Brain microvascular endothelial cell (primary cell): ENCODE results near the gene PKM.
A peak's percentile ranks its signal among the peaks of the same experiment; 100 is the strongest.

Experiments
- DNase-seq: peaks from one replicate; pipeline ENCODE4 v3.0.0-alpha.2; 2020
- H3K27ac ChIP-seq: fragments of 250-450 bp; sonication (Bioruptor Pico); 2 replicates; pipeline ENCODE4 v1.5.1; 2020; ENCODE audit warnings: mild to moderate bottlenecking, moderate library complexity
- H3K27me3 ChIP-seq: fragments of 250-450 bp; sonication (Bioruptor Pico); replicated peaks from 2 replicates; pipeline ENCODE4 v1.5.1; 2020; ENCODE audit warnings: mild to moderate bottlenecking
- H3K36me3 ChIP-seq: fragments of 250-450 bp; sonication (Bioruptor Pico); replicated peaks from 2 replicates; pipeline ENCODE4 v1.5.1; 2020; ENCODE audit warnings: mild to moderate bottlenecking
- H3K4me3 ChIP-seq: 2 replicates; pipeline ENCODE4 v1.5.1; 2011; ENCODE audit warnings: low read depth, mild to moderate bottlenecking, control low read depth, low read length, moderate library complexity
- in situ Hi-C: cut with HindIII; loops from 2 replicates; pipeline ENCODE4 v1.10.0; 2017; ENCODE audit warnings: low sequenced_read_pairs, low pct_ligation_motif_present
- TF ChIP-seq, protein P1 (sequence below): IDR thresholded peaks from 2 replicates; pipeline ENCODE4 v1.5.1; 2011; ENCODE audit warnings: low read depth, mild to moderate bottlenecking, moderate library complexity, low read length, control low read depth, inconsistent platforms; ENCODE audit errors: missing control alignments

PKM gene

DNA sequence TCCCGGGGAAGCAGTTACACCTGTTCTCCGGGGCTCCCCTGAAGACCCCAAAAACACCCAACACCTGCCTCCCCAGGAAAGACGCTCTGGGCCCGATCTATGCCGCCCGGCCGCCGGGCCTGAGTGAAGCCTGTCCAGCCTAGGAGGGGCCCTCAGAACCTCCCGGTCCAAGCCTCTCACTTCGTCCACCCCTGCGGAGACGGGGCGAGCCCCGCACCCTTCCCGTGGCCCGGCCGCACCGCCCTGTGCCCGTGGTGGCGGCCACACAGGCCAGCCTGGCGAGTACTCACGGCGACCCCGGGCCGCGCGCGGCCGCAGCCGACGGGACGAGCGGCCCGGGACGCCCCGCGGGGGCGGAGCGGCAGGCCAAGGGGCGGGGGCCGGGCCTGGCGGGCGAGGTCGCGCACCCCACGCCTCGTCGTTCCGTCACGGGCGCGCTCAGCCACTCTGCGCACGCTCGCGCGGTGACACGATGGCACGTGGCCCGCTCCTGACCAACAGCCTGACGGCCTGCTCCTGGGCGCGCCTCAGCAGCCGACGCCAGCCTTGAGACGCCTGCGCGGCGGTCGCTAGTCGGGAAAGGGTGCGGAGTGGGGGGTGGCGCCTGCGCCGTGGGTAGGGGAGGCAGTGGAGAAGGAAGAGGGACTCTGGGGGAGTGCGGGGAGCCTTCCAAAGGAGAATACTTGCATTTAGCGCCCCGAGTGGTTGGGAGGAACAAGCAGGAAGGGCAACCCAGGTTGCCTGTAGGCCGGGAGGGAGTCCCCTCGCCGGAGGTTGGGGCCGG, 41.4 kb upstream of the PKM start, which contains the start of gene PARP6:
Gene PARP6 (minus strand): TSS at position 342 of the 784 bp plus-strand sequence. CDS start 5,077 bp downstream, outside the sequence.
- Histone ChIP-seq H3K4me3 (peak within 1 kb of the TSS; percentile 88), H3K36me3 (peaks cover 4% of the 10 kb centered on the region), H3K27me3 (no peaks in the 10 kb centered on the region), H3K27ac (peak within 1 kb of the TSS; percentile 55)
- TF ChIP-seq, protein P1, sequence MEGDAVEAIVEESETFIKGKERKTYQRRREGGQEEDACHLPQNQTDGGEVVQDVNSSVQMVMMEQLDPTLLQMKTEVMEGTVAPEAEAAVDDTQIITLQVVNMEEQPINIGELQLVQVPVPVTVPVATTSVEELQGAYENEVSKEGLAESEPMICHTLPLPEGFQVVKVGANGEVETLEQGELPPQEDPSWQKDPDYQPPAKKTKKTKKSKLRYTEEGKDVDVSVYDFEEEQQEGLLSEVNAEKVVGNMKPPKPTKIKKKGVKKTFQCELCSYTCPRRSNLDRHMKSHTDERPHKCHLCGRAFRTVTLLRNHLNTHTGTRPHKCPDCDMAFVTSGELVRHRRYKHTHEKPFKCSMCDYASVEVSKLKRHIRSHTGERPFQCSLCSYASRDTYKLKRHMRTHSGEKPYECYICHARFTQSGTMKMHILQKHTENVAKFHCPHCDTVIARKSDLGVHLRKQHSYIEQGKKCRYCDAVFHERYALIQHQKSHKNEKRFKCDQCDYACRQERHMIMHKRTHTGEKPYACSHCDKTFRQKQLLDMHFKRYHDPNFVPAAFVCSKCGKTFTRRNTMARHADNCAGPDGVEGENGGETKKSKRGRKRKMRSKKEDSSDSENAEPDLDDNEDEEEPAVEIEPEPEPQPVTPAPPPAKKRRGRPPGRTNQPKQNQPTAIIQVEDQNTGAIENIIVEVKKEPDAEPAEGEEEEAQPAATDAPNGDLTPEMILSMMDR = peak; percentile 77
- in situ Hi-C loops = no loop called here
- DNase-seq = peak; percentile 97

DNA sequence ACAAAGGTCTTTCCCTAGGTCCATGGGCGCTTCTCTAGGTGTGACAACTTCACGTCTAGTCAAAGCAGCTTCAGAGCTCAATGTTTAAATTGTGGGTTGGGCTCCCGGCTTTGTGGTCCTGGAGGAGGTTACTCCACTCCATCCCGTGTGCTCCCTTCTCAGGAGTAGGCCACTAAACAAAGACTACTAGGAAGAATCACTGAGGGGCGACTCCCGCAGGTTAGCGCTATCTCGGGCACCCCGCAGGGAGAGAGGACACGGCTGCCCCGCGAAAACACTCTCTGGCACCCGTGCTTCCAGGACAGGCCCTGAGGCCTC, 40.9 kb upstream of the PKM start:
- peak; percentile 2 for DNase-seq
- Histone ChIP-seq H3K36me3 (peaks cover 9% of the 10 kb centered on the region), H3K27ac (peak overlapping the region; percentile 55), H3K27me3 (no peaks in the 10 kb centered on the region), H3K4me3 (peak overlapping the region; percentile 88)
- TF ChIP-seq, protein P1 = no peak
- in situ Hi-C loops = no loop called here

DNA sequence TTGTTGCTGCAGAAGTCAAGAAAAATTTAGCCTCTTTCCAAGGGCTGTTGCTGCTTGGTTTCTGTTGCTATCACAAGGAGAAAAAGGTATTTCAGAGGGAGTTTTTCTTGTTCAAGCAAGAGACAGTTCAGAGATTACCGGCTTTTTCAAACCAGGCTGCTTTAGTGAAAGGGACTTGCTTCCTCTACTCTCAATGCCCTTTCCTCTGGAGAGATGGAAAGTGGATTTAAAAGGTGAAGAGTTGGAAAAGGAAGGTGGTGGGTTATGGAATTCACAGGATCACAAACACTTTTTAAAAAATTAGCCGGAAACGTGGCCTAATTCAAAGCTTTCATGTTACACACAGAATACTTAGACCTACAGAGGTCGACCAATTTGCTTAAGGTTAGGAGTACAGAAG, 40.2 kb upstream of the PKM start:
- in situ Hi-C loops = no loop called here
- TF ChIP-seq, protein P1 = no peak
- Histone ChIP-seq H3K36me3 (peaks cover 16% of the 10 kb centered on the region), H3K27ac (no peak overlapping the region), H3K27me3 (no peaks in the 10 kb centered on the region), H3K4me3 (peak overlapping the region; percentile 88)
- no peak for DNase-seq

DNA sequence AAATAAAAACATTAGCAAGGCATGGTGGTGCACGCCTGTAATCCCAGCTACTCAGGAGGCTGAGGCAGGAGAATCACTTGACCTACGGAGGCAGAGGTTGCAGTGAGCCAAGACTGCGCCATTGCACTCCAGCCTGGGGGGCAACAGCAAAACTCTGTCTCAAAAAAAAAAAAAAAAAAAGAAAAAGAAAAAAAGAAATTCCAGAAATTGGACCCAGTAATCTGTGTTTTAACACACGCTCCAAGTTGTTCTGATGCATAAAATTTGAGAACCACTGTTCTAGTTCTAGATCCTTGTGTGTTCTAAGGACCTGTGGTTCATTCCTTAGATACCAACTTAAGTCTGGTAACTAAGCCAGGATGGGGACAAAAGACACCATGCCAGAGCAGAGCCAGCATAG, 38.7 kb upstream of the PKM start:
- in situ Hi-C loops = no loop called here

DNA sequence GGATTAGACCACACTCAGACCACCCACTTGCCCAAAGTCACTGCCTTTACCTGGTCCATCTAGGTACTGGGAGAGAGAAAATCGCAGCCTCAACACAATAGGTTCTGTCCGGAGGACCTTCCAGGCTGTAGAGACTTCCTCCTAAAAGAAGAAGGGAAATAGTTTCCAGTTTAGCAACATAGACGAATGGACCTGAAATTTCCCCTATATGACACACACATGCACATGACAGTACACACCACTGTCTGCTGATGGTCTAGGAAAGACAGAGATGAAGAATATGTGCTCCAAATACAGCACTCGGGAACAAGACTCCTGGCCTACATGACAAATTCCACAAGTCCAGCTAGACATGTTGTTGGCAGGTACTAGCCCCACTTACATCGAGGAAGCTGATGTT, 34.0 kb upstream of the PKM start:
- Histone ChIP-seq H3K4me3 (no peak overlapping the region), H3K27me3 (no peaks in the 10 kb centered on the region), H3K36me3 (peaks cover 70% of the 10 kb centered on the region), H3K27ac (no peak overlapping the region)
- TF ChIP-seq, protein P1 = no peak
- no peak for DNase-seq
- in situ Hi-C loops = no loop called here

More for the DNA sequence above, 38.7 kb upstream of the PKM start:
- Histone ChIP-seq H3K36me3 (peaks cover 29% of the 10 kb centered on the region), H3K27me3 (no peaks in the 10 kb centered on the region), H3K4me3 (no peak overlapping the region), H3K27ac (no peak overlapping the region)
- no peak for DNase-seq
- TF ChIP-seq, protein P1 = no peak
